Amniotic epithelial cell (primary cell): ENCODE measurements around the gene QRFPR.
"Not testable (repeated sequence)": the region's sequence is repeated elsewhere in the genome, so short reads cannot be mapped to it uniquely, and the experiment has no call there.

ENCODE experiments used
- DNase-seq: peaks from one replicate; pipeline ENCODE4 v3.0.0-alpha.2; 2010; ENCODE audit warnings: low read depth

Gene QRFPR

GRCh38 chr4:121380776-121381462 is at the start of gene QRFPR:
TSS of gene QRFPR (minus strand) at chr4:121381018. CDS start at chr4:121380647, 371 bp downstream.
- no peak for DNase-seq

- peak; percentile 5 for DNase-seq
Observed at GRCh38 chr4:121428721-121429120, 47.9 kb upstream of the QRFPR start.

- peak; percentile 24 for DNase-seq
Observed at GRCh38 chr4:121421594-121421993, 40.8 kb upstream of the QRFPR start.

GRCh38 chr4:121411151-121411744 is 30.4 kb upstream of the QRFPR start:
- no peak for DNase-seq

GRCh38 chr4:121408567-121408966 is 27.7 kb upstream of the QRFPR start:
- DNase-seq, result not testable (repeated sequence)

- DNase-seq, result no peak
Observed at GRCh38 chr4:121400632-121401031, 19.8 kb upstream of the QRFPR start.

GRCh38 chr4:121397941-121398601 is 17.3 kb upstream of the QRFPR start:
- no peak for DNase-seq

GRCh38 chr4:121397434-121397833 is 16.6 kb upstream of the QRFPR start:
- no peak for DNase-seq

GRCh38 chr4:121392426-121393086 is 11.7 kb upstream of the QRFPR start:
- DNase-seq, result no peak

GRCh38 chr4:121390335-121390734 is 9.5 kb upstream of the QRFPR start:
- no peak for DNase-seq

- no peak for DNase-seq
Observed at GRCh38 chr4:121379276-121379675, 1.5 kb downstream of the QRFPR start.

GRCh38 chr4:121377076-121377475 is 3.7 kb downstream of the QRFPR start:
- no peak for DNase-seq

- DNase-seq, result no peak
Observed at GRCh38 chr4:121376556-121376955, 4.3 kb downstream of the QRFPR start.

GRCh38 chr4:121376097-121376496 is 4.7 kb downstream of the QRFPR start:
- no peak for DNase-seq

GRCh38 chr4:121375262-121375661 is 5.6 kb downstream of the QRFPR start:
- DNase-seq, result peak; percentile 68

GRCh38 chr4:121373841-121374240 is 7.0 kb downstream of the QRFPR start:
- no peak for DNase-seq

GRCh38 chr4:121370729-121371325 is 10.0 kb downstream of the QRFPR start:
- DNase-seq, result peak; percentile 29

- peak; percentile 37 for DNase-seq
Observed at GRCh38 chr4:121360495-121360894, 20.3 kb downstream of the QRFPR start.

GRCh38 chr4:121358473-121358872 is 22.3 kb downstream of the QRFPR start:
- DNase-seq, result peak; percentile 82

GRCh38 chr4:121353213-121353612 is 27.6 kb downstream of the QRFPR start:
- peak; percentile 53 for DNase-seq

GRCh38 chr4:121344098-121344497 is 36.7 kb downstream of the QRFPR start:
- DNase-seq, result no peak

GRCh38 chr4:121340247-121340646 is 40.6 kb downstream of the QRFPR start:
- no peak for DNase-seq
